ENCODE measurements around the gene SLC16A2. TPM values are rescaled to one million over a fixed set of nuclear protein-coding genes. Genes with fewer than 3 reads are reported as not detected.
"Not testable (repeated sequence)": the region's sequence is repeated elsewhere in the genome, so short reads cannot be mapped to it uniquely, and the experiment has no call there.

SLC16A2 gene
- total RNA-seq, 2 donors from 2014 or later, result 0.10 to 0.12 TPM

DNA sequence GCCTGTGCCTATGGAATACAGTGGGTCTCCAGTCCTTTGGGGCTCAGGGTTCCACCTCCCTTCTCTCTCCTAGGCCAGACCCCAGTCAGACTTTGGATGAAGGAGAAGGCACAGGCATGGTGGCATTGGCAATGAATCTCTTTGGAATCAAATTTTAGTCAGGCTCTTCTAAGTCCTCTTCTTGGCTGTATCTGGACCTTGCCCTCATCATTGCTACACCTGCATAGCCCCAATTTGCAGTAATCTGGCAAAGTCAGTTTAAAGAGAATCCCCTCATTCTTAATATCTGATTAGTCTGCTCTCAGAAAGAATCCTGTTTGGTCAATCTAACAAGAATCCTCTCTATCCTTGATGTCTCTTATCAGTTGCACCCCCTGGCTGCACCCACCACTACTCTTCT lies 77.6 kb downstream of the SLC16A2 start:
- DNase-seq, result no peak
- no peak overlapping the region for H3K4me3 Mint-ChIP-seq
- no peaks in the 10 kb centered on the region for H3K27me3 Mint-ChIP-seq
- H3K36me3 Mint-ChIP-seq (ENCODE audit: low read depth), result no peaks in the 10 kb centered on the region
- no peaks in the 10 kb centered on the region for H3K9me3 ChIP-seq (ENCODE audit: control insufficient read depth, low read length, poor library complexity, severe bottlenecking)
- H3K27ac Mint-ChIP-seq, result no peak overlapping the region
- H3K4me1 Mint-ChIP-seq, result no peaks in the 10 kb centered on the region
- ATAC-seq, result no peak

DNA sequence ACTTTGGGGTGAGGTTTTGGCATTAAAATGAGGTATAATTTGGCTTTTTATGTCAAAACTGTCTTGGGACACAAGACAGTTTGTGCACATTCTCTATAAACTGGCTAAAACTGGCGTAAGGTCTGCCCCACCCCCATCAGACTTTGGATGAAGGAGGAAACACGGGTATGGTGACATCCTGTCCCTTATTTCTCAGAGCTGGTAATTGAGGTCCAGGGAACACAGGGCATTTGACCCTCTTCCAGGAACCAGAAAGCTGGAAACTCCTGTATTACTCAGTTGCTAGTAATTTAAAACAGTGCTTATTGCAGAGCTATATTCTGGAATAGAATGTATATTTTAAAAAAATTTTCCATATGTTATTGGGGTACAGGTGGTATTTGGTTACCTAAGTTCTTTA lies 78.8 kb downstream of the SLC16A2 start:
- Mint-ChIP-seq H3K36me3 (ENCODE audit: low read depth) (no peaks in the 10 kb centered on the region), H3K4me3 (no peak overlapping the region), H3K27me3 (no peaks in the 10 kb centered on the region), H3K27ac (no peak overlapping the region), H3K4me1 (no peaks in the 10 kb centered on the region)
- ATAC-seq, result no peak
- DNase-seq, result no peak
- no peaks in the 10 kb centered on the region for H3K9me3 ChIP-seq (ENCODE audit: control insufficient read depth, low read length, poor library complexity, severe bottlenecking)

DNA sequence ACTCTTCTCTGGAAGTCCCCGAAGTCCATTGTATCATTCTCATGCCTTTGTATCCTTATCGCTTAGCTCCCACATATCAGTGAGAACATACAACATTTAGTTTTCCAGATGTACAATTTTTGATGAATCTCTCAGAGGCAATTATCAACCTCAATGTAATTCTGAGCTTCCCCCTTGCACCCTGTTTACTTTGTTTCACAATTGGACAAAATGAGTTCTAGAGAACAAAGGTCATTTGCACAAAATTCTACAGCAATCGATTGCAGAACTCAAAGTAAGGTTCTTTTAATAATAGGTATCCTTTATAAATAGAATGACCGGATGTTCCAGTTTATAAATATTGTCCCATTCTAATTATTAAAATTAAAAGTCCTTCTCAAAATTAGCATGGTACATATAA lies 79.3 kb downstream of the SLC16A2 start:
- H3K27me3 Mint-ChIP-seq, result no peaks in the 10 kb centered on the region
- ATAC-seq (no peak), DNase-seq (no peak)
- H3K4me1 Mint-ChIP-seq, result no peaks in the 10 kb centered on the region
- H3K36me3 Mint-ChIP-seq (ENCODE audit: low read depth), result no peaks in the 10 kb centered on the region
- no peak overlapping the region for H3K4me3 Mint-ChIP-seq
- no peak overlapping the region for H3K27ac Mint-ChIP-seq
- no peaks in the 10 kb centered on the region for H3K9me3 ChIP-seq (ENCODE audit: control insufficient read depth, low read length, poor library complexity, severe bottlenecking)

DNA sequence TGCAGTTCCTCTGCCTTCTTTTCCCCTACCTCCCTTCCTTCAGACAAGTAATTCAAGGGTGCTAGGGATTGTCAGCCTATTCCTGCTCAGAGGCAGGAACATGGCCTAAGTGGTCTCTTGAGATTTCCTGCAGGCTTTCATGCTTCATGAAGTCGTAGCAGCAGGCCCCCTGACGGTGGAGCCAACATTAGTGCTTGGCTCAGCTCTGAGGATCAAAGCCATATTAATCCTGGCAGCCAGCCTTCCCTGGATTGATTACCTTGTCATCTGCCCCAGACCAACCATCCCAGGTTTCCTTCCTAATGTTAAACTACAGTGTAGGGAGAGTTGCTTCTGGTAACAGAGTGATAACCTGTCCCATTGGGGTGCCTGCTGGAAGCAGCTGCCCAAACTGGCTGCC lies 84.1 kb downstream of the SLC16A2 start:
- DNase-seq (no peak), ATAC-seq (no peak)
- H3K36me3 Mint-ChIP-seq (ENCODE audit: low read depth), result no peaks in the 10 kb centered on the region
- H3K4me3 Mint-ChIP-seq, result no peak overlapping the region
- H3K27me3 Mint-ChIP-seq, result no peaks in the 10 kb centered on the region
- H3K27ac Mint-ChIP-seq, result no peak overlapping the region
- H3K4me1 Mint-ChIP-seq, result no peaks in the 10 kb centered on the region
- H3K9me3 ChIP-seq (ENCODE audit: control insufficient read depth, low read length, poor library complexity, severe bottlenecking), result no peaks in the 10 kb centered on the region

DNA sequence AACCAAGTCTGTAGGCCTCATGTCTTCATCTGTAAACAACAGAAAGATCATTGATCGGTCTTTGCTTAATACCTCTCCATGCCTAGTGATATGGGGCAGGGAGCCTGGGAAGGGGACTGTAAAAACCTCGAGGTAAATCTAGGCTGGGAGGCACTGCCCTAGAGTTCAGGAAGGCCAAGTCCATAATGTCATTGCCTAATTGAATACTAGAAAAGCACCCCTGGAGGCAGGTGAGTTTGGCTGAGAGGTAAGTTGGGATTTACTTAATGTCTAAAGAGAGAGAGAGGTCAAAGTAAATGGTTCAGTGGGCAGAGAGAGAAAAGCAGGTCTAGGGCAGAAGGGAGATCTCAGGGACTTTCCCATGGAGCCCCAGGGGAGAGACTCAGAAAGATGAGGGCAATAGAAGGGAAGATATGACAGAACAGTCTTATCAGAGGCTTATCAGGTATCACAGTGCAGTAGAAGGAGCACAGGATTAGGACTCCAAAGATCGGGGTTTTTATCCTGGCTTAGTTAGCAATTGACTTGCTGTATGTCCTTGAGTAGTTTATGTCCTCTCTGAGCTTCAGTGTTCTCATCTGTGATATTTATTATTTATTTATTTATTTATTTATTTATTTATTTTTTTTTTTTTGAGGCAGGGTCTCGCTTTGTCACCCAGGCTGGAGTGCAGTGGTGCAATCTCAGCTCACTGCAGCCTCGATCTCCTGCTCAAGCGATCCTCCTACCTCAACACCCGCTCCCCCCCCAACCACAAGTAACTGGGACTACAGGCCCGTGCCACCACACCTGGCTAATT lies 85.2 kb downstream of the SLC16A2 start:
- Mint-ChIP-seq H3K4me1 (no peaks in the 10 kb centered on the region), H3K27me3 (no peaks in the 10 kb centered on the region), H3K36me3 (ENCODE audit: low read depth) (no peaks in the 10 kb centered on the region), H3K27ac (no peak overlapping the region), H3K4me3 (no peak overlapping the region)
- DNase-seq, result no peak
- no peaks in the 10 kb centered on the region for H3K9me3 ChIP-seq (ENCODE audit: control insufficient read depth, low read length, poor library complexity, severe bottlenecking)
- no peak for ATAC-seq

DNA sequence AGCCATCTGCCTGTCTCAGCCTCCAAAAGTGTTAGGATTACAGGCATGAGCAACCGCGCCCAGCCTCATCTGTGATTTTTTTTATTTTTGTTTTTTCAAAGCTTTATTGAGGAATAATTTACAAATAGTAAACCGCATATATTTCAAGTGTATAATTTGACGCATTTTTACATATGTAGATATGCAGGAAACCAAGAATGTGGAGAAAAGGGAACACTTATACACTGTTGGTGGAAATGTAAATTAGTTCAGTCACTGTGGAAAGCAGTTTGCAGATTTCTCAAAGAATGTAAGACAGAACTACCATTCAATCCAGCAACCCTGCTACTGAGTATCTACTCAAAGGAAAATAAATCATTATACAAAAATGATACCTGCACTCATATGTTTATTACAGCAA lies 85.9 kb downstream of the SLC16A2 start:
- ATAC-seq (no peak), DNase-seq (no peak)
- H3K9me3 ChIP-seq (ENCODE audit: control insufficient read depth, low read length, poor library complexity, severe bottlenecking), result no peaks in the 10 kb centered on the region
- H3K27ac Mint-ChIP-seq, result no peak overlapping the region
- H3K4me1 Mint-ChIP-seq, result peaks cover 2% of the 10 kb centered on the region
- no peaks in the 10 kb centered on the region for H3K36me3 Mint-ChIP-seq (ENCODE audit: low read depth)
- H3K27me3 Mint-ChIP-seq, result no peaks in the 10 kb centered on the region
- H3K4me3 Mint-ChIP-seq, result no peak overlapping the region

DNA sequence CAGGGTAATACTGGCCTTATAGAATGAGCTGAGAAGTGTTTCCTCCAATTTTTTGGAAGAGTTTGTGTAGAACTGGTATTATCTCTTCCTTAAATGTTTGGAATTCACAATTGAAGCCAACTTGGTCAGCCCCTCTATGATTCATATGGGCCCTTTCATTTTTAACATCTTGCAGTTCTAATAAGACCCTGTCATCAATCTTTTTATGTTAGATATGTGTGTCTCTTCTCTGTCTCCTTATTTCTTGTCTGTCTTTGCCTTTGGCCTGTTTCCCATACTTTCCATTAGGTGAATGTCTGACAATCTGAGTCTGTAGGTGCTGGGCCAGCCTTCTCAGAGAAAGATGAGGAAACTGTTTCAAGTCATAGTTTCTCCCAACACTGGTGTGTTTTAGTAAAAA lies 88.7 kb downstream of the SLC16A2 start:
- H3K9me3 ChIP-seq (ENCODE audit: control insufficient read depth, low read length, poor library complexity, severe bottlenecking), result no peaks in the 10 kb centered on the region
- H3K4me3 Mint-ChIP-seq, result no peak overlapping the region
- peaks cover 5% of the 10 kb centered on the region for H3K4me1 Mint-ChIP-seq
- no peak for DNase-seq
- H3K27ac Mint-ChIP-seq, result no peak overlapping the region
- H3K36me3 Mint-ChIP-seq (ENCODE audit: low read depth), result no peaks in the 10 kb centered on the region
- no peaks in the 10 kb centered on the region for H3K27me3 Mint-ChIP-seq
- ATAC-seq, result no peak

DNA sequence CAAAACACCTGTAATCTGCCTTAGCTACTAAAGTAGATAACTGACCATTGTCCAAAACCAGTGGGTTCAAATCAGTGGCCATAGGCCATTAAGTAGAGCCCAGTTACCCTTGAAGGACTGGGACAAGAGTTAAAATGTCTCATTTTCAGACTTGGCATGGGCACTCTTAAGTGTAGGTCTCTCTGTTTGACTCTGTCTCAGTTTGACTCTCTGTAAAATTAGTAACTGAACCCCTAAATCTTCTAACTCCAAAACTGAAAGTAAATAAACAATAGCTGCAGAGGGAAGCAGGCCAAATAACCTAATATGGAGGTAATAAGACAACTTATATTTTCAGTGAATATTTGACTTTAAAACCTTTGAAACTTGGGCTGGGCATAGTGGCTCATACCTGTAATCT lies 89.1 kb downstream of the SLC16A2 start:
- Mint-ChIP-seq H3K36me3 (ENCODE audit: low read depth) (no peaks in the 10 kb centered on the region), H3K27me3 (no peaks in the 10 kb centered on the region), H3K4me1 (peaks cover 5% of the 10 kb centered on the region), H3K4me3 (no peak overlapping the region), H3K27ac (no peak overlapping the region)
- no peaks in the 10 kb centered on the region for H3K9me3 ChIP-seq (ENCODE audit: control insufficient read depth, low read length, poor library complexity, severe bottlenecking)
- ATAC-seq (no peak), DNase-seq (no peak)

DNA sequence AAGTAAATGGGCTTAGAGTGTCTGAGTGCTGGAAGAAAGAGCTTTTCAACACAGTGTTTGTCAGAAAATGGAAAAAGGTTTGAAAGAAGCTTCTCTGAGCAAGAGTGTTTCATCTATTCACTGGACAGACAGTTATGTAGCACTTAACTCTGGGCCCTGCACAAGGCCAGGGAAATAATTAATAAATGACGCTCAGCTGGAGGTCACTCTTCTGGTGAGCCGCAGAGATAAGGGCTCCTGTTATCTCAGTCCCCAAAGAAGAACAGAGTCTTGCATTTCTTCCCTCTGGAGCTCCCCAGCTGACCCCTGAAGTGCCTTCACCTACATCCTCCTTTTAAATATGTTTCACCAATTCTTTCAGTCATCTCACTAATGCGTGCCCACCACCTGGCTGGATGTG lies 90.4 kb downstream of the SLC16A2 start:
- no peak for ATAC-seq
- no peaks in the 10 kb centered on the region for H3K9me3 ChIP-seq (ENCODE audit: control insufficient read depth, low read length, poor library complexity, severe bottlenecking)
- no peak overlapping the region for H3K27ac Mint-ChIP-seq
- peaks cover 3% of the 10 kb centered on the region for H3K36me3 Mint-ChIP-seq (ENCODE audit: low read depth)
- H3K27me3 Mint-ChIP-seq, result no peaks in the 10 kb centered on the region
- no peak overlapping the region for H3K4me3 Mint-ChIP-seq
- DNase-seq, result no peak
- peaks cover 5% of the 10 kb centered on the region for H3K4me1 Mint-ChIP-seq

DNA sequence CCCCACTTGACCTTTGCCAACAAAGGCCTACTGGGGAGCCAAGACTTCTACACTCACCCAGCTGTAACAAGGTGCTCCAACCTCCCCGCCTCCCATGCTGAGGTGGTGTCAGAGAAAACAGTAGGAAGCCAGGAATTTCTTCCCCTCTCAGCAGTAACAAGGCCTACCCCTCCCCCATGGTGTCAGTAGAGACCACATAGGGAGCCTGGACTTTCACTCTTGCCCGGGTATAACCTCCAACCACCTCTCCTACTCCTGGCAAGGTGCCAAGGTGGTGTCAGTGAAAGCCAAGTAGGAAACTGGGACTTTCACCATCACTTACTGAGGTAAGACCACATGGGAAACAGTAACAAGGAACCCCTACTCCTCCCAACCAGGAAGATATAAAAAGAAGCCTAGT lies 93.1 kb downstream of the SLC16A2 start:
- Mint-ChIP-seq H3K27me3 (no peaks in the 10 kb centered on the region), H3K4me1 (peaks cover 5% of the 10 kb centered on the region), H3K4me3 (no peak overlapping the region), H3K36me3 (ENCODE audit: low read depth) (peaks cover 3% of the 10 kb centered on the region), H3K27ac (no peak overlapping the region)
- ATAC-seq (no peak), DNase-seq (no peak)
- no peaks in the 10 kb centered on the region for H3K9me3 ChIP-seq (ENCODE audit: control insufficient read depth, low read length, poor library complexity, severe bottlenecking)

DNA sequence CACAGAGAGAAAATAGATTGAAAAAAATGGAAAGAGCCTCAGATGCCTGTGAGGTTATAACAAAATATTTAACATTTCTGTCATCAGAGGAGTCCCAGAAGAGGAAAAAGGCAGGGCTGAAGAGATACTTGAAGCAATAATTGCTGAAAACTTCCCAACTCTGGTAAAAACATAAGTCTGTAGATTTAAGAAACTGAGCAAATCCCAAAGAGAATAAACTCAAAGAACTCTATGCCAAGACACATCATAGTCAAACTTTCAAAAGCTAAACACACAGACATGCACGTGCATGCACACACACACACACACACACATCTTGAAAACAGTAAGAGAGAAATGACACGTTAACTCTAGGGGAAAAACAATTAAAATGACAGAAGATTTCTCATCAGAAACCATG lies 94.1 kb downstream of the SLC16A2 start:
- Mint-ChIP-seq H3K27me3 (no peaks in the 10 kb centered on the region), H3K27ac (no peak overlapping the region), H3K36me3 (ENCODE audit: low read depth) (peaks cover 3% of the 10 kb centered on the region), H3K4me1 (peaks cover 5% of the 10 kb centered on the region), H3K4me3 (no peak overlapping the region)
- ATAC-seq, result no peak
- no peaks in the 10 kb centered on the region for H3K9me3 ChIP-seq (ENCODE audit: control insufficient read depth, low read length, poor library complexity, severe bottlenecking)
- DNase-seq, result no peak

DNA sequence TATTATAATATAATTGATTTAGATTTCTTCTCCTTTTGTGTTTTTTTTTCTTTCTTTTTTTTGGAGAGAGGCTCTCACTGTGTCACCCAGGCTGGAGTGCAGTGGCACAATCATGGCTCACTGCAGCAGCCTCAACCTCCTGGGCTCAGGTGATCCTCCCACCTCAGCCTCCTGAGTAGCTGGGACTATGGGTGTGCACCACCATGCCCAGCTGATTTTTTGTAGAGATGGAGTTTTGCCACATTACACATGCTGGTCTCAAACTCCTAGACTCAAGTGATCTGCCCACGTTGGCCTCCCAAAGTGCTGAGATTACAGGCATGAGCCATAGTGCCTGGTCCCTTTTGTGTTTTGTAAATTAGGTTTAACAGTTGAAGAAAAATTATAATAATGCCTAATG lies 94.7 kb downstream of the SLC16A2 start:
- not testable (repeated sequence) for H3K27me3 Mint-ChIP-seq; DNase-seq; H3K9me3 ChIP-seq (ENCODE audit: control insufficient read depth, low read length, poor library complexity, severe bottlenecking); H3K4me3 Mint-ChIP-seq; H3K27ac Mint-ChIP-seq; ATAC-seq; H3K4me1 Mint-ChIP-seq; H3K36me3 Mint-ChIP-seq (ENCODE audit: low read depth)

DNA sequence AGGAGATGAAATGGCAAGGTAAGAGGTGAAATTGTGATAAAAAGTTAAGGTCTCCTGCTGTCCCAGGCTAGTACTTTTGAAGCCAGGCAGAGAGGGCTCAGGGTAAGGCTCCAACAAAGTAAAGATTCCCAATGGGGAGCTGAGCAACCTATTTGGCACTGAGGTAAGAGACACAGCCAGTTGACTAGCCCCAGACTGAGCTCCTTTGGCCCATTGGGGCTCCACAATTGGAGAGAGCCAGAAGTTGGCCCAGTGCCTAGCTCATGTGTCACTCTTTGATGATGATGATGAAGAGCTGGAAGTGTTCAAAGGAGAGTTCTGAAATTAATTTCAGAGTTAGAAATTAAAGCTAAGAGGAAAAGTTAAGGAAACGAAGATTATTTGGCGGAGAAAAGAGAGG lies 98.6 kb downstream of the SLC16A2 start:
- no peaks in the 10 kb centered on the region for H3K4me1 Mint-ChIP-seq
- no peaks in the 10 kb centered on the region for H3K9me3 ChIP-seq (ENCODE audit: control insufficient read depth, low read length, poor library complexity, severe bottlenecking)
- no peaks in the 10 kb centered on the region for H3K27me3 Mint-ChIP-seq
- no peak overlapping the region for H3K27ac Mint-ChIP-seq
- H3K4me3 Mint-ChIP-seq, result no peak overlapping the region
- ATAC-seq, result no peak
- DNase-seq, result no peak
- peaks cover 3% of the 10 kb centered on the region for H3K36me3 Mint-ChIP-seq (ENCODE audit: low read depth)

DNA sequence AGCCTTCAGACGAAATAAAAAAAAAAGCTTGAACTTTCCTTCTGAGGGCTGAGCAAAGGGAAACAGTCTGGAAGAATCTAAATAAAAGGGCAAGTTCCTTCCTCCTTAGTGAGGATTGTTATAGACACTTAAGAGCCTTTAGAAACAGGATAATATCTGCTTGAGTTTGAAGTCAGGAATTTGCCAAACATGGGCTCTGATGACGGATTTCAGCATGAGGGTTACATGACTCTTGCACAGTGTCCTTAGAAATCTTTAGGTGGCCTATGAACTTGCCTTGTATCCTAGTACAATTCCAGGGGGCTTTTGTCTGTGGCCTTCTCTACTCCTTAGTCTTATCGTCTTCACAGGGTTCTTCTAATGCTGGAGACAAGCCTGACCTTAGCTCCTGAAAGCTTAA lies 99.0 kb downstream of the SLC16A2 start:
- H3K9me3 ChIP-seq (ENCODE audit: control insufficient read depth, low read length, poor library complexity, severe bottlenecking), result no peaks in the 10 kb centered on the region
- H3K4me3 Mint-ChIP-seq, result no peak overlapping the region
- H3K27ac Mint-ChIP-seq, result no peak overlapping the region
- no peaks in the 10 kb centered on the region for H3K27me3 Mint-ChIP-seq
- ATAC-seq, result no peak
- H3K4me1 Mint-ChIP-seq, result no peaks in the 10 kb centered on the region
- H3K36me3 Mint-ChIP-seq (ENCODE audit: low read depth), result peaks cover 3% of the 10 kb centered on the region
- DNase-seq, result no peak
